HepG2 (cell line): ENCODE data around the gene IL2RA. TPM values are rescaled to one million over a fixed set of nuclear protein-coding genes. Genes with fewer than 3 reads are reported as not detected.

Experiments used
- ATAC-seq: fragments of 200-7000 bp; cut with Tn5 transposase; 3 replicates; pipeline ENCODE4 v1.9.1; 2020; ENCODE audit warnings: mild to moderate bottlenecking, moderate library complexity
- BruUV-seq: library from RNA; stranded (reverse); fragments of 400-500 nt; replicated peaks from 2 replicates; lab custom pipeline; 2021; lab: Mats Ljungman, UMichigan
- CTCF ChIA-PET: fragments of 300-600 bp; formaldehyde crosslinking; extraction: SDS; loops from one replicate; lab custom pipeline; 2021; ENCODE audit warnings: low total read pairs, inconsistent platforms, low intra/inter-chr PET ratio; lab: Yijun Ruan, JAX
- POLR2A ChIA-PET: fragments of 350-600 bp; sonication (Branson Sonifier 250); formaldehyde crosslinking; loops from one replicate; lab custom pipeline; 2020; ENCODE audit warnings: antibody characterized with exemption, inconsistent platforms; lab: Yijun Ruan, JAX
- DNase-seq: peaks from one replicate; pipeline ENCODE4 v3.0.0-alpha.2; 2015; ENCODE audit warnings: low spot score
- FAIRE-seq: peaks from 3 replicates; lab custom pipeline; 2011; peaks lifted over from hg19 to GRCh38; lab: Jason Lieb, UNC
- H2AFZ ChIP-seq: one replicate; pipeline ENCODE4 v1.6.1; 2011; ENCODE audit warnings: low read length, inconsistent platforms
- H3K27ac ChIP-seq: fragments of 300-600 bp; 3 replicates; pipeline ENCODE4 v1.8.0; 2011; ENCODE audit warnings: mixed run types, mild to moderate bottlenecking, mixed read lengths, low read length, inconsistent platforms; ENCODE audit not compliant: insufficient read depth; ENCODE audit errors: extremely low read length
- H3K27me3 ChIP-seq, 2 experiments: fragments of 200-600 bp in 1 of 2; 2 replicates in 1 of 2; 3 replicates in 1 of 2; pipeline versions ENCODE4 v1.6.0 to v1.8.0; 2011; ENCODE audit warnings: low read length in 2 of 2, mild to moderate bottlenecking in 2 of 2, moderate library complexity in 2 of 2, inconsistent platforms in 1 of 2; ENCODE audit not compliant: insufficient read depth in 2 of 2, control insufficient read depth in 1 of 2
- H3K36me3 ChIP-seq, 2 experiments: fragments of 200-600 bp in 1 of 2; replicated peaks in 1 of 2; 2 replicates in 1 of 2; 3 replicates in 1 of 2; pipeline versions ENCODE4 v1.5.1 to v1.8.0; 2011; ENCODE audit warnings: low read length in 2 of 2, inconsistent platforms in 1 of 2; ENCODE audit not compliant: insufficient read depth in 2 of 2, control insufficient read depth in 1 of 2
- H3K4me1 ChIP-seq: 2 replicates; pipeline ENCODE4 v1.5.1; 2012; ENCODE audit warnings: low read length, inconsistent platforms; ENCODE audit not compliant: insufficient read depth
- H3K4me2 ChIP-seq: 2 replicates; pipeline ENCODE4 v1.6.0; 2011; ENCODE audit warnings: low read depth, low read length, inconsistent platforms
- H3K4me3 ChIP-seq, 3 experiments: fragments of 200-600 bp in 1 of 3; sonication (generic), shearing (Covaris generic) in 1 of 3; replicated peaks in 1 of 3; 2 replicates each; pipeline ENCODE4 v1.5.1; 2011 to 2016; ENCODE audit warnings: low read length in 3 of 3, inconsistent platforms in 2 of 3, low read depth in 2 of 3, mild to moderate bottlenecking in 2 of 3, control low read depth in 1 of 3, mixed read lengths in 1 of 3; ENCODE audit not compliant: insufficient read depth in 1 of 3
- H3K79me2 ChIP-seq: one replicate; pipeline ENCODE4 v1.6.1; 2011; ENCODE audit warnings: low read length, inconsistent platforms; ENCODE audit not compliant: insufficient read depth
- H3K9ac ChIP-seq: 2 replicates; pipeline ENCODE4 v1.6.0; 2011; ENCODE audit warnings: mild to moderate bottlenecking, low read depth, low read length, inconsistent platforms; ENCODE audit not compliant: insufficient read depth
- H3K9me3 ChIP-seq: 2 replicates; pipeline ENCODE4 v1.5.1; 2012; ENCODE audit warnings: mild to moderate bottlenecking, low read length
- H4K20me1 ChIP-seq: 2 replicates; pipeline ENCODE4 v1.6.0; 2011; ENCODE audit warnings: inconsistent platforms, mild to moderate bottlenecking, low read length, moderate library complexity; ENCODE audit not compliant: insufficient read depth
- FOXK1 ChIP-seq: sonication (generic); formaldehyde crosslinking; IDR thresholded peaks from 2 replicates; pipeline ENCODE4 v1.4.0; 2020; ENCODE audit warnings: low read depth, missing genetic modification reagents, borderline replicate concordance
- HCFC1 ChIP-seq: fragments of 150-350 bp; IDR thresholded peaks from 2 replicates; pipeline ENCODE4 v1.6.1; 2014; ENCODE audit warnings: low read depth, low read length
- ISL2 ChIP-seq: sonication (generic); formaldehyde crosslinking; IDR thresholded peaks from 2 replicates; pipeline ENCODE4 v1.5.0; 2020; ENCODE audit warnings: missing genetic modification reagents
- POLR2G ChIP-seq: fragments of 200-400 bp; formaldehyde crosslinking; IDR thresholded peaks from 2 replicates; pipeline ENCODE4 v1.6.1; 2018; ENCODE audit warnings: mild to moderate bottlenecking, low read depth, low read length, moderate library complexity
- SRSF9 ChIP-seq: fragments of 200-400 bp; formaldehyde crosslinking; IDR thresholded peaks from 2 replicates; pipeline ENCODE4 v1.6.1; 2018; ENCODE audit warnings: borderline replicate concordance, mild to moderate bottlenecking, low read depth, low read length; ENCODE audit not compliant: insufficient read depth, poor library complexity, severe bottlenecking
- TEAD2 ChIP-seq: sonication (generic); formaldehyde crosslinking; IDR thresholded peaks from 2 replicates; pipeline ENCODE4 v1.9.0; 2021; ENCODE audit warnings: missing genetic modification reagents
- ZNF343 ChIP-seq: sonication (generic); formaldehyde crosslinking; IDR thresholded peaks from 2 replicates; pipeline ENCODE4 v1.4.0; 2020; ENCODE audit warnings: mild to moderate bottlenecking, missing genetic modification reagents
- WGBS: methylation state at CpG from one replicate; pipeline ENCODE4 v1.1.6; 2017; ENCODE audit warnings: low lambda C conversion rate; 5-methylcytosine and 5-hydroxymethylcytosine counted together
- in situ Hi-C: cut with HindIII; loops from 2 replicates; pipeline ENCODE4 v1.10.0; 2017; ENCODE audit warnings: low pct_unique_long_range_greater_than_20kb; ENCODE audit not compliant: extremely low pct_ligation_motif_present
- intact Hi-C: fragments of 100-400 bp; cut with micrococcal nuclease; formaldehyde crosslinking; loops from one replicate; pipeline ENCODE4 v1.10.0; 2022; ENCODE audit not compliant: unreplicated experiment
- polyA plus RNA-seq, 8 experiments: library from polyadenylated mRNA; depleted of rRNA in 3 of 8; stranded (reverse) in 7 of 8; unstranded in 1 of 8; fragments of >200 nt; fragmentation: Illumina TruSeq in 4 of 8; extraction: Trizol in 4 of 8; gene quantifications; 2 replicates each; pipeline versions ENCODE4 v1.2.1 to v1.2.3, GENCODE V29; 2011 to 2016; ENCODE audit warnings: low read depth in 4 of 8, missing spikeins in 1 of 8, mixed read lengths in 1 of 8; ENCODE audit not compliant: insufficient read depth in 1 of 8
- total RNA-seq, 5 experiments: library from RNA; depleted of rRNA; stranded (reverse); fragments of >200 nt; fragmentation: Illumina TruSeq; extraction: Trizol; gene quantifications; 2 replicates each; pipeline ENCODE4 v1.2.3, GENCODE V29; 2016; ENCODE audit warnings: low read depth in 1 of 5
- TF ChIP-seq, protein P1 (sequence below): sonication (generic); formaldehyde crosslinking; IDR thresholded peaks from 2 replicates; pipeline ENCODE4 v1.5.1; 2020; ENCODE audit warnings: missing genetic modification reagents, mild to moderate bottlenecking, borderline replicate concordance

Gene IL2RA
- total and polyA plus RNA-seq, 2 of the 13 experiments (the other 11 are each of a cell fraction or from before 2014, with no cell fraction given), result not detected

DNA sequence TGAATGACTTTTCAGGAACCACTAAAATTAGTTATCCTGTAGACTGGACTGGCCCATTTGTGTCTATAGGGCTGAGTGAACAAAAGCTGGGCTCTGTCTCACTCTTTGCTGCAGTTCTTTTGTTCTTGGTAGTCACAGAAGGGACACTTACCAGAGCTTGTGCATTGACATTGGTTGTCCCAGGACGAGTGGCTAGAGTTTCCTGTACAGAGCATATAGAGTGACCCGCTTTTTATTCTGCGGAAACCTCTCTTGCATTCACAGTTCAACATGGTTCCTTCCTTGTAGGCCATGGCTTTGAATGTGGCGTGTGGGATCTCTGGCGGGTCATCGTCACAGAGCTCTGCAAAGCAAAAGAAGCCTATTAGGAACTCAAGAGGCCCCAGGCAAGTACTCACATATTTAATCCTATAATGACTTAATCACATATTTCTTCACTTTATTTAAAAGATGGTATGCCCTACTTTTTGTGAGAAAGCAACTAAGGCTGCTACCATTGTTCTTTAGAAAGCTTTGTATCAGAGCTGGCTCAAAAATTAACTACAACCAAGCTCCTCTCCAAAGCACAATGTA, 36.4 kb downstream of the IL2RA start:
- in situ Hi-C loops, result no loop called here
- Histone ChIP-seq H3K9me3 (no peaks in the 10 kb centered on the region), H3K27me3 (peaks cover 0 to 8% of the 10 kb centered on the region in 2 experiments; a peak in 3 of 5 replicates), H3K4me3 (no peak overlapping the region), H3K27ac (no peak overlapping the region), H3K9ac (no peak overlapping the region), H4K20me1 (no peaks in the 10 kb centered on the region), H3K79me2 (no peaks in the 10 kb centered on the region), H3K4me2 (no peak overlapping the region), H2AFZ (no peak overlapping the region), H3K36me3 (no peaks in the 10 kb centered on the region), H3K4me1 (no peaks in the 10 kb centered on the region)
- no peak for ATAC-seq
- TF ChIP-seq, protein P1, sequence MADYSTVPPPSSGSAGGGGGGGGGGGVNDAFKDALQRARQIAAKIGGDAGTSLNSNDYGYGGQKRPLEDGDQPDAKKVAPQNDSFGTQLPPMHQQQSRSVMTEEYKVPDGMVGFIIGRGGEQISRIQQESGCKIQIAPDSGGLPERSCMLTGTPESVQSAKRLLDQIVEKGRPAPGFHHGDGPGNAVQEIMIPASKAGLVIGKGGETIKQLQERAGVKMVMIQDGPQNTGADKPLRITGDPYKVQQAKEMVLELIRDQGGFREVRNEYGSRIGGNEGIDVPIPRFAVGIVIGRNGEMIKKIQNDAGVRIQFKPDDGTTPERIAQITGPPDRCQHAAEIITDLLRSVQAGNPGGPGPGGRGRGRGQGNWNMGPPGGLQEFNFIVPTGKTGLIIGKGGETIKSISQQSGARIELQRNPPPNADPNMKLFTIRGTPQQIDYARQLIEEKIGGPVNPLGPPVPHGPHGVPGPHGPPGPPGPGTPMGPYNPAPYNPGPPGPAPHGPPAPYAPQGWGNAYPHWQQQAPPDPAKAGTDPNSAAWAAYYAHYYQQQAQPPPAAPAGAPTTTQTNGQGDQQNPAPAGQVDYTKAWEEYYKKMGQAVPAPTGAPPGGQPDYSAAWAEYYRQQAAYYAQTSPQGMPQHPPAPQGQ (CRISPR knock-in tag), result no peak
- TF ChIP-seq ZNF343 (CRISPR knock-in tag) (no peak), TEAD2 (CRISPR knock-in tag) (no peak), HCFC1 (no peak), POLR2G (no peak), ISL2 (CRISPR knock-in tag) (no peak), SRSF9 (no peak), FOXK1 (no peak)
- DNase-seq, result no peak
- intact Hi-C loops, result no loop called here
- no peak for FAIRE-seq
- ChIA-PET POLR2A (no interaction called here), CTCF (no interaction called here)
- 68% methylated on average over 6 of the region's 6 CpGs for WGBS
- no TSS peak for BruUV-seq
